ENCODE measurements around the gene ZNF22. TPM values are rescaled to one million over a fixed set of nuclear protein-coding genes. Genes with fewer than 3 reads are reported as not detected.
"Not testable (repeated sequence)": the region's sequence is repeated elsewhere in the genome, so short reads cannot be mapped to it uniquely, and the experiment has no call there.

Gene ZNF22
- total and polyA plus RNA-seq, 7 experiments from 2014 or later, result 13.1 to 44.7 (median 29.7) TPM

DNA sequence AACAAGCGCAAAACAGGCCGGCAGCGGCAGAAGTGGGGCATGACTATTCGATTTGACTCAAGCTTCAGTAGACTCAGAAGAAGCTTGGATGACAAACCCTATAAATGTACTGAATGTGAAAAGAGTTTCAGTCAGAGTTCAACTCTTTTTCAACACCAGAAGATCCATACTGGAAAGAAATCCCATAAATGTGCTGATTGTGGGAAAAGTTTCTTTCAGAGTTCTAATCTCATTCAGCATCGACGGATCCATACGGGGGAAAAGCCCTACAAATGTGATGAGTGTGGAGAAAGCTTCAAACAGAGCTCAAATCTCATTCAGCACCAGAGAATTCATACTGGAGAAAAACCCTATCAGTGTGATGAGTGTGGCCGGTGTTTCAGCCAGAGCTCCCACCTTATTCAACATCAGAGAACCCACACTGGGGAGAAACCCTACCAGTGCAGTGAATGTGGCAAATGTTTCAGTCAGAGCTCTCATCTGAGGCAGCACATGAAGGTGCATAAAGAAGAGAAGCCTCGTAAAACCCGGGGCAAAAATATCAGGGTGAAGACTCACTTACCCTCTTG is 2.8 kb downstream of the ZNF22 start:
- no peak overlapping the region for H3K27ac Mint-ChIP-seq
- intact Hi-C loops (cut with micrococcal nuclease), result loop anchor here (10.0 kb wide), 2 partner anchors 591 to 671 kb away; partner anchors contain the start of gene ZFAND4 (in 1 of the 2)
- H3K4me1 ChIP-seq (ENCODE audit: control insufficient read depth in 2 of 2, insufficient read depth in 2 of 2, low read length in 2 of 2), result peaks cover 8 to 10% of the 10 kb centered on the region in 2 donors
- H3K4me1 Mint-ChIP-seq, result peaks cover 14 to 39% (median 34%) of the 10 kb centered on the region in 7 donors
- H3K36me3 ChIP-seq (ENCODE audit: control insufficient read depth in 2 of 3, insufficient read depth in 3 of 3, low read length in 3 of 3), result peaks cover 0 to 18% (median 4%) of the 10 kb centered on the region in 3 experiments
- peaks cover 0 to 26% (median 8%) of the 10 kb centered on the region in 3 experiments for H3K9me3 ChIP-seq (ENCODE audit: control insufficient read depth in 2 of 3, low read length in 3 of 3)
- H3K9me3 Mint-ChIP-seq, result peaks cover 0 to 55% (median 22%) of the 10 kb centered on the region in 11 donors
- H3K27me3 ChIP-seq (ENCODE audit: control insufficient read depth in 2 of 2, insufficient read depth in 2 of 2, low read length in 2 of 2), result no peaks in the 10 kb centered on the region
- H3K4me3 Mint-ChIP-seq, result peak overlapping the region in 1 of 10 donors; percentile 94
- DNase-seq (no peak), ATAC-seq (no peak)
- ChIA-PET POLR2A (no interaction called here), CTCF (no interaction called here)
- H3K36me3 Mint-ChIP-seq, result peaks cover 11 to 42% (median 39%) of the 10 kb centered on the region in 5 donors
- no peak overlapping the region for H3K27ac ChIP-seq (ENCODE audit: low read depth, low read length)
- peaks cover 0 to 4% (median 0%) of the 10 kb centered on the region in 5 donors for H3K27me3 Mint-ChIP-seq
- H3K4me3 ChIP-seq (ENCODE audit: low read length), result no peak overlapping the region

DNA sequence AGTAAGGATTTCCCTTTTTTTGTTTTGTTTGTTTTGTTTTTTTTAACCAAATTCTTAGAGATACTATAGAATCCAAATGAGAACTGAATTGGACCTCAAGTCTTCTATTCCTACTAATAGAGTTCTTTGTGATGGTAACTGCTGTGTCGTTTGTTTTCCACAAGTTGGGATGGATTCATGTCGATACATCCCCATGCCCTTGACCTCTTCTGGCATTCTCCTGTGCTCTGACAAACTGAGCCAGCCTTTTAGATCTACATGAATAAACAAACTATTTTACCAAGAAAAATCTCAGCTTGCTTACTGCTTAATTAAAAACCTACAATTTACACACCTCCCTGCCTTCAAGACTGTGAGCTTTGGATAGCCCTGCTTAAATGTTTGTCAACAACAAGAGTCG is 3.9 kb downstream of the ZNF22 start:
- H3K27me3 Mint-ChIP-seq, result no peaks in the 10 kb centered on the region
- peaks cover 8 to 10% of the 10 kb centered on the region in 2 donors for H3K4me1 ChIP-seq (ENCODE audit: control insufficient read depth in 2 of 2, insufficient read depth in 2 of 2, low read length in 2 of 2)
- ChIA-PET POLR2A (interaction anchor here (0.5 kb wide), 1 partner anchor 58 kb away, joined by 3 read pairs; no protein-coding TSS in a partner anchor), CTCF (no interaction called here)
- ATAC-seq (no peak), DNase-seq (no peak)
- intact Hi-C loops (cut with micrococcal nuclease), result loop anchor here (5.0 to 10.0 kb wide), 3 partner anchors 233 to 670 kb away; partner anchors contain the start of gene ZFAND4 (in 1 of the 2)
- H3K4me3 Mint-ChIP-seq, result no peak overlapping the region
- H3K27ac ChIP-seq (ENCODE audit: low read depth, low read length), result no peak overlapping the region
- H3K9me3 ChIP-seq (ENCODE audit: control insufficient read depth in 2 of 3, low read length in 3 of 3), result peaks cover 0 to 26% (median 8%) of the 10 kb centered on the region in 3 experiments
- H3K36me3 Mint-ChIP-seq, result peaks cover 11 to 42% (median 39%) of the 10 kb centered on the region in 5 donors
- peaks cover 0 to 55% (median 21%) of the 10 kb centered on the region in 11 donors for H3K9me3 Mint-ChIP-seq
- no peaks in the 10 kb centered on the region for H3K27me3 ChIP-seq (ENCODE audit: control insufficient read depth in 2 of 2, insufficient read depth in 2 of 2, low read length in 2 of 2)
- H3K4me1 Mint-ChIP-seq, result peaks cover 14 to 37% (median 32%) of the 10 kb centered on the region in 7 donors
- no peak overlapping the region for H3K4me3 ChIP-seq (ENCODE audit: low read length)
- peaks cover 0 to 18% (median 4%) of the 10 kb centered on the region in 3 experiments for H3K36me3 ChIP-seq (ENCODE audit: control insufficient read depth in 2 of 3, insufficient read depth in 3 of 3, low read length in 3 of 3)
- H3K27ac Mint-ChIP-seq, result no peak overlapping the region

DNA sequence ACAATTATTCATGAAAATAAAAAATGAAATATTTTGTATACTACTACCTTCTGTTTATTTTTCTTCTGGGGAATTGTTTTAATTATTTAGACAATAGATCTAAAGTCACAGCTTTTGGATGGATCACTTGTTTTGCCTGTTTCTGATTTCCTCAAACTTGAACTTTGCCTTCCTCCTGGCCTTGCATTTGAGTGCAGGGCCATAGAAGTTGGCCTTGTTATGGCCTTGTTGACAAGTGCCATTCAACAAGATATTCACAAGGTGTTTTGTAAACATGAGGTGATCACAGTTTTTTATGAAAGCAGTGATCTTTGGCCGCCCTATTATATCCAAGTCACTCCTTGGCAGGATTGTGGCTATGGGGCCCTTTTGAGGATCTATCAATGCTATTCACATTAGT is 4.6 kb downstream of the ZNF22 start:
- no peak overlapping the region for H3K4me3 ChIP-seq (ENCODE audit: low read length)
- H3K9me3 ChIP-seq (ENCODE audit: control insufficient read depth in 2 of 3, low read length in 3 of 3), result peaks cover 0 to 26% (median 8%) of the 10 kb centered on the region in 3 experiments
- DNase-seq (no peak), ATAC-seq (no peak)
- Mint-ChIP-seq H3K9me3 (peaks cover 0 to 55% (median 21%) of the 10 kb centered on the region in 11 donors), H3K27ac (no peak overlapping the region), H3K4me1 (peaks cover 8 to 31% (median 25%) of the 10 kb centered on the region in 7 donors), H3K36me3 (peaks cover 11 to 40% (median 39%) of the 10 kb centered on the region in 5 donors), H3K4me3 (no peak overlapping the region), H3K27me3 (no peaks in the 10 kb centered on the region)
- no peaks in the 10 kb centered on the region for H3K27me3 ChIP-seq (ENCODE audit: control insufficient read depth in 2 of 2, insufficient read depth in 2 of 2, low read length in 2 of 2)
- H3K36me3 ChIP-seq (ENCODE audit: control insufficient read depth in 2 of 3, insufficient read depth in 3 of 3, low read length in 3 of 3), result peaks cover 0 to 18% (median 4%) of the 10 kb centered on the region in 3 experiments
- ChIA-PET CTCF (no interaction called here), POLR2A (no interaction called here)
- peaks cover 8% of the 10 kb centered on the region in 2 donors for H3K4me1 ChIP-seq (ENCODE audit: control insufficient read depth in 2 of 2, insufficient read depth in 2 of 2, low read length in 2 of 2)
- intact Hi-C loops (cut with micrococcal nuclease), result loop anchor here (5.0 to 10.0 kb wide), 3 partner anchors 232 to 670 kb away; partner anchors contain the start of gene ZFAND4 (in 1 of the 2)
- H3K27ac ChIP-seq (ENCODE audit: low read depth, low read length), result no peak overlapping the region

DNA sequence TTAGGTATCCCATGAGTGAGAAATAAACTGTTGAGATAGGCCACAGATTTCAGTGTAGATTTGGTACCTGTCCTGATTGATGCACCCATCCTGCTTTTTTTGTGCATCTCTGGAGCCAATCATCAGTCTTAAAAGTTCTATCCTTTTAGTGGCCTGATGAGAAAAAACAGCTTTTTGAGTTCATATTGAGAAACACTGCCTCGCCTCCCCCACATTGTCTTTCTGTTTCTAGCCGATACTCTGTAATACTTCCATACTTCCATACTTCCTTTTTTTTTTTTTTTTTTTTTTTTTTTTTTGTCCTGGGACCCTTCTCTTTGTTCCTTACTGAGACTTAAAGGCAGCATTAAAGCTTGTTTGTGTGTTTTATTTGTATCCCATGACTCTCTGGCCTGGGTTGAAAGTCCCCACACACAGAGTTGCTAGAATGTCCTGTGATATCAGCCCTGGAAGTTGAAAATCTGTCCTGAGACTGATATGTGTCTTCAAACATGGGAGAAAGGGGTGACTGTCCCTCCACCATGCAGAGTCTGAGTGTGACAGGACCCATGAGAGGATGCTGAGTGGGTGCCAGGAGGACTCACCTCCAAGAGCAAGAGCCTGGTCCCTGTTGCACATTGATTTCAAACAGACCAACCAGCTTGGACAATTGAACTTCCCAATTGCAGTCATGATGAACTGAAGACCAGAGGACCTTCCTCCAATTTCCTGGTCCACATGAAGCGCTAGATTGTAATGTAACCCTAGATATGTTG is 5.7 kb downstream of the ZNF22 start:
- Histone ChIP-seq H3K27ac (ENCODE audit: low read depth, low read length) (no peak overlapping the region), H3K36me3 (ENCODE audit: control insufficient read depth in 2 of 3, insufficient read depth in 3 of 3, low read length in 3 of 3) (peaks cover 0 to 18% (median 4%) of the 10 kb centered on the region in 3 experiments), H3K27me3 (ENCODE audit: control insufficient read depth in 2 of 2, insufficient read depth in 2 of 2, low read length in 2 of 2) (no peaks in the 10 kb centered on the region), H3K4me3 (ENCODE audit: low read length) (no peak overlapping the region), H3K4me1 (ENCODE audit: control insufficient read depth in 2 of 2, insufficient read depth in 2 of 2, low read length in 2 of 2) (peaks cover 6 to 8% of the 10 kb centered on the region in 2 donors), H3K9me3 (ENCODE audit: control insufficient read depth in 2 of 3, low read length in 3 of 3) (peaks cover 0 to 26% (median 8%) of the 10 kb centered on the region in 3 experiments)
- CTCF ChIA-PET, result no interaction called here
- DNase-seq, result no peak
- intact Hi-C loops (cut with micrococcal nuclease), result loop anchor here (5.0 to 10.0 kb wide), 3 partner anchors 231 to 668 kb away; partner anchors contain the start of gene ZFAND4 (in 1 of the 2)
- H3K27ac Mint-ChIP-seq, result no peak overlapping the region
- no peak overlapping the region for H3K4me3 Mint-ChIP-seq
- no peak for ATAC-seq
- peaks cover 0 to 53% (median 19%) of the 10 kb centered on the region in 11 donors for H3K9me3 Mint-ChIP-seq
- H3K4me1 Mint-ChIP-seq, result peaks cover 5 to 24% (median 19%) of the 10 kb centered on the region in 7 donors
- peaks cover 0 to 2% (median 0%) of the 10 kb centered on the region in 5 donors for H3K27me3 Mint-ChIP-seq
- POLR2A ChIA-PET, result no interaction called here
- H3K36me3 Mint-ChIP-seq, result peaks cover 11 to 40% (median 38%) of the 10 kb centered on the region in 5 donors

DNA sequence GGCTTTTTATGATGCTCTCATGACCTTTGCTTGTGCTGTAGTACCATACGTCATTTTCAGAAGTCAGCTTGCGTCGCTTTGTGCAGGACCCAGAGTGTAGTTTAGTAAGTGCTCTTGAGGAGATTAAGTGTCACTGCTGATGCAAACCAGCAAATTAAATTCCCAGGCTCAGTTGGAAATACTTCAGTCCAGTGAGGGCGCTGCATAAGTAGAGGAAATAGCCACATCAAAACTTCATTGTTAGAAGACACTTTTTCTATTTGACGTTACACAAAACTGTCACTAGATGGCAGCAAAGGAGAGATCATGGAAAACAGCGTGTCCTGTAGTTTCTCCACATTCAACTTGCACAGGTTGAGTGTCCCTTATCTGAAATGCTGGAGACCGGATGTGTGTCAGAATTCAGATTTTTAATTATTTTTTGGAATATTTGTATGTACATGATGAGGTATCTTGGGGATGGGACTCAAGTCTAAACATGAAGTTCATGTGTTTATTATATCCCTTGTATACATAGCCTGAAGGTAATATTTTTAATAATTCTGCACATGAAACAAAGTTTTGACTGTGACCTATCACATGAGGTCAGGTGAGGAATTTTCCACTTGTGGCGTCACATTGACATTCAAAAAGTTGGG is 7.9 kb downstream of the ZNF22 start:
- H3K27ac Mint-ChIP-seq, result no peak overlapping the region
- Histone ChIP-seq H3K36me3 (ENCODE audit: control insufficient read depth in 2 of 3, insufficient read depth in 3 of 3, low read length in 3 of 3) (peaks cover 0 to 12% (median 2%) of the 10 kb centered on the region in 3 experiments), H3K4me1 (ENCODE audit: control insufficient read depth in 2 of 2, insufficient read depth in 2 of 2, low read length in 2 of 2) (no peaks in the 10 kb centered on the region), H3K27me3 (ENCODE audit: control insufficient read depth in 2 of 2, insufficient read depth in 2 of 2, low read length in 2 of 2) (no peaks in the 10 kb centered on the region), H3K4me3 (ENCODE audit: low read length) (no peak overlapping the region), H3K27ac (ENCODE audit: low read depth, low read length) (no peak overlapping the region), H3K9me3 (ENCODE audit: control insufficient read depth in 2 of 3, low read length in 3 of 3) (peaks cover 0 to 20% (median 2%) of the 10 kb centered on the region in 3 experiments)
- H3K4me1 Mint-ChIP-seq, result peaks cover 0 to 7% (median 3%) of the 10 kb centered on the region in 7 donors
- DNase-seq, result peak in 7 of 9 donors; percentile 33 to 68 (median 56)
- ATAC-seq, result peak; percentile 91
- peaks cover 0 to 8% (median 0%) of the 10 kb centered on the region in 5 donors for H3K27me3 Mint-ChIP-seq
- no peak overlapping the region for H3K4me3 Mint-ChIP-seq
- ChIA-PET CTCF (interaction anchor here (2.0 kb wide), 1 partner anchor 13 kb away, joined by 5 read pairs; no protein-coding TSS in a partner anchor), POLR2A (interaction anchor here (0.9 kb wide), 1 partner anchor 13 kb away, joined by 4 read pairs; no protein-coding TSS in a partner anchor)
- intact Hi-C loops (cut with micrococcal nuclease), result loop anchor here (2.0 to 10.0 kb wide), 5 partner anchors 226 to 666 kb away; partner anchors contain the start of gene ZFAND4 (in 1 of the 2)
- peaks cover 4 to 26% (median 25%) of the 10 kb centered on the region in 5 donors for H3K36me3 Mint-ChIP-seq
- H3K9me3 Mint-ChIP-seq, result peaks cover 0 to 36% (median 11%) of the 10 kb centered on the region in 11 donors

DNA sequence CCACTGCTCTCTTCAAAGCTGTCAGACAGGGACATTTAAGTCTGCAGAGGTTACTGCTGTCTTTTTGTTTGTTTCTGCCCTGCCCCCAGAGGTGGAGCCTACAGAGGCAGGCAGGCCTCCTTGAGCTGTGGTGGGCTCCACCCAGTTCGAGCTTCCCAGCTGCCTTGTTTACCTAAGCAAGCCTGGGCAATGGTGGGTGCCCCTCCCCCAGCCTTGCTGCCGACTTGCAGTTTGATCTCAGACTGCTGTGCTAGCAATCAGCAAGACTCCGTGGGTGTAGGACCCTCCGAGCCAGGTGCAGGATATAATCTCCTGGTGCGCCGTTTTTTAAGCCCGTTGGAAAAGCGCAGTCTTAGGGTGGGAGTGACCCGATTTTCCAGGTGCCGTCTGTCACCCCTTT is 13.8 kb downstream of the ZNF22 start:
- DNase-seq; intact Hi-C loops (cut with micrococcal nuclease); H3K9me3 ChIP-seq (ENCODE audit: control insufficient read depth in 2 of 3, low read length in 3 of 3); H3K36me3 Mint-ChIP-seq; H3K4me1 Mint-ChIP-seq; H3K4me1 ChIP-seq (ENCODE audit: control insufficient read depth in 2 of 2, insufficient read depth in 2 of 2, low read length in 2 of 2); H3K4me3 ChIP-seq (ENCODE audit: low read length); ATAC-seq; H3K27ac ChIP-seq (ENCODE audit: low read depth, low read length); CTCF ChIA-PET; H3K36me3 ChIP-seq (ENCODE audit: control insufficient read depth in 2 of 3, insufficient read depth in 3 of 3, low read length in 3 of 3); POLR2A ChIA-PET; H3K27ac Mint-ChIP-seq; H3K9me3 Mint-ChIP-seq; H3K27me3 ChIP-seq (ENCODE audit: control insufficient read depth in 2 of 2, insufficient read depth in 2 of 2, low read length in 2 of 2); H3K4me3 Mint-ChIP-seq: not testable (repeated sequence)
- peaks cover 0 to 24% (median 0%) of the 10 kb centered on the region in 5 donors for H3K27me3 Mint-ChIP-seq

Data from naive thymus-derived CD4-positive, alpha-beta T cell (primary cell).